CD14-positive monocyte (primary cell): ENCODE measurements around the gene THSD4. TPM values are rescaled to one million over a fixed set of nuclear protein-coding genes. Genes with fewer than 3 reads are reported as not detected.

Source experiments
- DNase-seq, 3 donors: peaks; one replicate each; pipeline ENCODE4 v3.0.0-alpha.2; 2011 to 2022
- H2AFZ ChIP-seq: 2 replicates; pipeline ENCODE4 v1.6.0; 2012; ENCODE audit warnings: mild to moderate bottlenecking, low read depth, low read length, inconsistent platforms; ENCODE audit not compliant: insufficient read depth, poor library complexity, severe bottlenecking
- H3K27ac ChIP-seq, 2 donors: 1 replicate in 1 of 2; 2 replicates in 1 of 2; pipeline ENCODE4 v1.5.1; 2012 to 2013; ENCODE audit warnings: low read length in 2 of 2, control low read depth in 1 of 2, inconsistent platforms in 1 of 2, low read depth in 1 of 2, mild to moderate bottlenecking in 1 of 2
- H3K27me3 ChIP-seq, 2 donors: one replicate each; pipeline versions ENCODE4 v1.6.0 to v1.6.1; 2011 to 2013; ENCODE audit warnings: low read length in 2 of 2; ENCODE audit not compliant: control insufficient read depth in 2 of 2, insufficient read depth in 2 of 2
- H3K36me3 ChIP-seq, 2 donors: replicated peaks in 1 of 2; 1 replicate in 1 of 2; 2 replicates in 1 of 2; pipeline versions ENCODE4 v1.5.1 to v1.6.1; 2012 to 2013; ENCODE audit warnings: low read length in 2 of 2, control low read depth in 1 of 2, inconsistent platforms in 1 of 2, mild to moderate bottlenecking in 1 of 2; ENCODE audit not compliant: insufficient read depth in 2 of 2, control insufficient read depth in 1 of 2
- H3K4me1 ChIP-seq, 2 donors: 1 replicate in 1 of 2; 2 replicates in 1 of 2; pipeline versions ENCODE4 v1.5.1 to v1.6.1; 2012 to 2013; ENCODE audit warnings: low read length in 2 of 2, control low read depth in 1 of 2, inconsistent platforms in 1 of 2, mild to moderate bottlenecking in 1 of 2, moderate library complexity in 1 of 2; ENCODE audit not compliant: insufficient read depth in 2 of 2, control insufficient read depth in 1 of 2
- H3K4me2 ChIP-seq: replicated peaks from 2 replicates; pipeline ENCODE3; 2012; ENCODE audit warnings: low read length, moderate library complexity, mild to moderate bottlenecking; ENCODE audit not compliant: poor library complexity, severe bottlenecking; ENCODE audit errors: extremely low read depth
- H3K4me3 ChIP-seq, 3 experiments: fragments of 200-600 bp in 1 of 3; sonication (generic) in 1 of 3; replicated peaks in 1 of 3; 1 replicate in 2 of 3; 2 replicates in 1 of 3; pipeline ENCODE4 v1.5.1; 2011 to 2013; ENCODE audit warnings: low read length in 3 of 3, mild to moderate bottlenecking in 3 of 3, control low read depth in 2 of 3, low read depth in 2 of 3, inconsistent platforms in 1 of 3, moderate library complexity in 1 of 3
- H3K79me2 ChIP-seq: 2 replicates; pipeline ENCODE4 v1.6.0; 2012; ENCODE audit warnings: mild to moderate bottlenecking, control low read depth, inconsistent platforms, low read length, moderate library complexity; ENCODE audit not compliant: insufficient read depth
- H3K9ac ChIP-seq: 2 replicates; pipeline ENCODE4 v1.6.0; 2017; ENCODE audit warnings: low read length, mild to moderate bottlenecking; ENCODE audit not compliant: insufficient read depth, poor library complexity, severe bottlenecking
- H3K9me3 ChIP-seq, 2 donors: replicated peaks in 1 of 2; 1 replicate in 1 of 2; 2 replicates in 1 of 2; pipeline versions ENCODE4 v1.5.1 to v1.6.1; 2012 to 2013; ENCODE audit warnings: low read length in 2 of 2, control low read depth in 1 of 2; ENCODE audit not compliant: control insufficient read depth in 1 of 2, insufficient read depth in 1 of 2
- H4K20me1 ChIP-seq: 2 replicates; pipeline ENCODE4 v1.6.0; 2012; ENCODE audit warnings: mild to moderate bottlenecking, low read length, control low read depth, moderate library complexity; ENCODE audit not compliant: insufficient read depth
- H3K27ac Mint-ChIP-seq, 7 donors: one replicate each; pipeline ENCODE4 v1.8.0; 2020; ENCODE audit warnings: mild to moderate bottlenecking in 7 of 7, mixed read lengths in 7 of 7, moderate library complexity in 6 of 7, inconsistent platforms in 2 of 7
- H3K27me3 Mint-ChIP-seq, 3 donors: one replicate each; pipeline ENCODE4 v1.8.0; 2021 to 2022; ENCODE audit warnings: low read depth in 3 of 3, mild to moderate bottlenecking in 3 of 3, mixed read lengths in 3 of 3, moderate library complexity in 3 of 3, inconsistent platforms in 1 of 3
- H3K36me3 Mint-ChIP-seq, 2 donors: one replicate each; pipeline ENCODE4 v1.8.0; 2020; ENCODE audit warnings: mixed read lengths in 2 of 2, inconsistent platforms in 1 of 2, mild to moderate bottlenecking in 1 of 2
- H3K4me1 Mint-ChIP-seq: one replicate; pipeline ENCODE4 v1.8.0; 2020; ENCODE audit warnings: mild to moderate bottlenecking, mixed read lengths
- H3K4me3 Mint-ChIP-seq, 2 donors: one replicate each; pipeline ENCODE4 v1.8.0; 2020; ENCODE audit warnings: mild to moderate bottlenecking in 2 of 2, mixed read lengths in 2 of 2, moderate library complexity in 1 of 2
- H3K9me3 Mint-ChIP-seq, 7 donors: one replicate each; pipeline ENCODE4 v1.8.0; 2020 to 2022; ENCODE audit warnings: mixed read lengths in 7 of 7, mild to moderate bottlenecking in 6 of 7, moderate library complexity in 6 of 7, inconsistent platforms in 2 of 7
- WGBS: methylation state at CpG from one replicate; pipeline ENCODE4 v1.1.5; 2013; ENCODE audit warnings: missing lambda C conversion rate; ENCODE audit not compliant: insufficient coverage; 5-methylcytosine and 5-hydroxymethylcytosine counted together
- intact Hi-C, 2 donors: fragments of 100-400 bp; cut with micrococcal nuclease; formaldehyde crosslinking; loops; one replicate each; pipeline versions ENCODE4 v1.15.0 to v1.15.1; 2023
- polyA plus RNA-seq, 3 donors: library from polyadenylated mRNA; depleted of rRNA in 1 of 3; unstranded in 2 of 3; stranded (reverse) in 1 of 3; fragments of 300-500 nt in 2 of 3; fragments of >200 nt in 1 of 3; fragmentation: Illumina TruSeq in 2 of 3; gene quantifications; 1 replicate in 2 of 3; 2 replicates in 1 of 3; pipeline ENCODE4 v1.2.3, GENCODE V29; 2012 to 2021
- TF ChIP-seq, protein P1 (sequence below): fragments of 200-600 bp; IDR thresholded peaks from one replicate; pipeline ENCODE4 v1.8.0; 2022; ENCODE audit warnings: antibody characterized with exemption, mild to moderate bottlenecking

THSD4 gene
- polyA plus RNA-seq, 3 donors: not detected

DNA sequence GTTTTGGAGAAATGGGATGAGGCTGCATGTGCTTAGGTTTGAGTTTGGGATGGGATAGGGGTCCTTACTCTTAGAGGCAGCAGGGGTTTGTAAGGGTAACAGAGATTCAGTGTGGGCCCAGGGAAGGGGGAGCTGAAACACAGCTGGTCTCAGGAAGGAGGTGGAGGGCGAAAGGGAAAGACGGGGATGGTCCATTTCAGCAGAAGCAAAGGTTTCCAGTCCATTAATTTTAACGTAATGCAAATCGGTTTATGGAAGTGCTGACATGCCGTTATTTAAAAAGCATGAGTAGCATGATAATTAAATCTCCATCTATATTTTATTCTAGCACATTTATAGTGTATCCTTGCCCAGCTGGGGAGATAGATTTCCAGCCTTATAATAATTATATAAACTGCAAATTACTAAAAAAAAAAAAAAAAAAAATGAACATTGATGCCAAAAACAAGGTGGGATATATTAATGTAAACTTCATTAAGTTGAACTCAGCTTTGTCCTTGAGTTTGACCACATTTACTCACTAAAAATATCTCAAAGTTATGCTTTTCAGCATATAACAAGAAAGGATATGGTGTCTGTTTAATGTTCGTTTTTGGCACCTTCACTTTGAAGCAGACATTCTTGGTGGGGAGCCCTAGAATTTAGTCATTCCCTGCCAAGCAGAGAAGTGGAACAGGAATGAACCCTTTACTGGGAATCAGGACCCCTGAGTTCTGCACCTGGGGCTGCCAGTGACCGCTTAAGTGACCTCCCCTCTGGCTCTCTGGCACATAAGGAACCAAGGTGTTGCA is 234.7 kb downstream of the THSD4 start:
- Mint-ChIP-seq H3K27me3 (peaks cover 3 to 7% (median 6%) of the 10 kb centered on the region in 3 donors), H3K4me1 (no peaks in the 10 kb centered on the region), H3K9me3 (no peaks in the 10 kb centered on the region), H3K27ac (no peak overlapping the region), H3K4me3 (no peak overlapping the region), H3K36me3 (no peaks in the 10 kb centered on the region)
- no peaks in the 10 kb centered on the region for H3K79me2 ChIP-seq
- no peaks in the 10 kb centered on the region for H3K4me1 ChIP-seq
- H3K27ac ChIP-seq: no peak overlapping the region
- no peak overlapping the region for H3K4me3 ChIP-seq
- no peak for DNase-seq
- no peak overlapping the region for H3K9ac ChIP-seq
- peaks cover 0 to 2% of the 10 kb centered on the region in 2 donors for H3K27me3 ChIP-seq
- no peaks in the 10 kb centered on the region for H3K36me3 ChIP-seq
- no peaks in the 10 kb centered on the region for H4K20me1 ChIP-seq
- WGBS: 86% methylated on average over 2 of the region's 7 CpGs
- H3K4me2 ChIP-seq: no peak overlapping the region
- H3K9me3 ChIP-seq: no peaks in the 10 kb centered on the region
- intact Hi-C loops: no loop called here
- H2AFZ ChIP-seq: no peak overlapping the region
- TF ChIP-seq, protein P1, sequence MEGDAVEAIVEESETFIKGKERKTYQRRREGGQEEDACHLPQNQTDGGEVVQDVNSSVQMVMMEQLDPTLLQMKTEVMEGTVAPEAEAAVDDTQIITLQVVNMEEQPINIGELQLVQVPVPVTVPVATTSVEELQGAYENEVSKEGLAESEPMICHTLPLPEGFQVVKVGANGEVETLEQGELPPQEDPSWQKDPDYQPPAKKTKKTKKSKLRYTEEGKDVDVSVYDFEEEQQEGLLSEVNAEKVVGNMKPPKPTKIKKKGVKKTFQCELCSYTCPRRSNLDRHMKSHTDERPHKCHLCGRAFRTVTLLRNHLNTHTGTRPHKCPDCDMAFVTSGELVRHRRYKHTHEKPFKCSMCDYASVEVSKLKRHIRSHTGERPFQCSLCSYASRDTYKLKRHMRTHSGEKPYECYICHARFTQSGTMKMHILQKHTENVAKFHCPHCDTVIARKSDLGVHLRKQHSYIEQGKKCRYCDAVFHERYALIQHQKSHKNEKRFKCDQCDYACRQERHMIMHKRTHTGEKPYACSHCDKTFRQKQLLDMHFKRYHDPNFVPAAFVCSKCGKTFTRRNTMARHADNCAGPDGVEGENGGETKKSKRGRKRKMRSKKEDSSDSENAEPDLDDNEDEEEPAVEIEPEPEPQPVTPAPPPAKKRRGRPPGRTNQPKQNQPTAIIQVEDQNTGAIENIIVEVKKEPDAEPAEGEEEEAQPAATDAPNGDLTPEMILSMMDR: no peak

DNA sequence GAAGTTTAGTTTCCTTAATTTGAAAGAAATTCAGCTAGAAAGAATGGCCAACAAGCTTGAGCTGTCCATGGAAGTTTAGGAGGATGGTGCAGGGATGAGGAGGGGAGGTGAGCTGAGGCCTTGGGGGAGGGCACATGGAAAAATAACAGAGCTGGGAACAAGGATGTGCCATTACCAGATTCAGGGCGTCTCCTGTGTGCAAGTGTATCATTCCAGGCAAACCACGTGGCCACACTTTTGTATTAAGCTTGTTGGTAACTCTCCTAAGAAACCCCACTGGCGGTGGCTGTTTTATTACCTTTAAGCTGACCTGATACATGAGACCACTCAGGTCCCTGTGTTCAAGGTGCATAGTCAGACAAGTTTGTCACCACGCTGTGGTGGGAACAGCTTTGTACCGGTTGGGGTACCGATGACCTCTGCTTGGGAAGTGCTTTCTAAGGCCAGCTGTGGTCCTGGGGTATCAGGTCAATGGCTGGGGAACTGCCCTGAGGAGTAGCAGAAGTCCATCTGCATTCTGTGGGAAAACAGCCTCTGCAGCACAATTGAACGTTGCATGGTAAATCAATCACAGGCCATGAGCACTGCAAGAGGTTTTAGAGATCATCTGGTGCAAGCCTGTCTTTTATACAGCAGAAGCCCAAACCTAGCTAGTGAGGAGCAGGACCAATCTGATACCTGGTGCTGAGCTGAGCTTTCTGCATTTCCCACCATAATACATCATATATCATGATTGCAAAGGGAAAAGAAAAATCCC is 235.5 kb downstream of the THSD4 start:
- Histone ChIP-seq H2AFZ (no peak overlapping the region), H3K4me3 (no peak overlapping the region), H3K4me2 (no peak overlapping the region), H4K20me1 (no peaks in the 10 kb centered on the region), H3K27me3 (peaks cover 0 to 2% of the 10 kb centered on the region in 2 donors), H3K36me3 (no peaks in the 10 kb centered on the region), H3K27ac (no peak overlapping the region), H3K79me2 (no peaks in the 10 kb centered on the region), H3K9me3 (no peaks in the 10 kb centered on the region), H3K4me1 (no peaks in the 10 kb centered on the region), H3K9ac (no peak overlapping the region)
- DNase-seq: no peak
- no peaks in the 10 kb centered on the region for H3K4me1 Mint-ChIP-seq
- intact Hi-C loops: no loop called here
- no peak overlapping the region for H3K4me3 Mint-ChIP-seq
- H3K27me3 Mint-ChIP-seq: peaks cover 3 to 7% (median 6%) of the 10 kb centered on the region in 3 donors
- H3K36me3 Mint-ChIP-seq: no peaks in the 10 kb centered on the region
- no peak overlapping the region for H3K27ac Mint-ChIP-seq
- TF ChIP-seq, protein P1: no peak
- H3K9me3 Mint-ChIP-seq: peaks cover 0 to under 1% (median 0%) of the 10 kb centered on the region in 7 donors
- 92% methylated on average over 7 of the region's 7 CpGs for WGBS
